Liver (tissue), 3 donors: ENCODE measurements around the gene RPL35A.
"Not testable (repeated sequence)": the region's sequence is repeated elsewhere in the genome, so short reads cannot be mapped to it uniquely, and the experiment has no call there.

ENCODE experiments used
- ATF3 ChIP-seq: IDR thresholded peaks from 2 replicates; pipeline ENCODE4 v1.6.1; 2016; ENCODE audit warnings: antibody characterized with exemption
- CTCF ChIP-seq: fragments of 150-350 bp; IDR thresholded peaks from 2 replicates; pipeline ENCODE4 v1.5.1; 2017; ENCODE audit warnings: improper control_type of control experiment, low read depth, low read length; ENCODE audit not compliant: missing input control
- EGR1 ChIP-seq, 2 donors: IDR thresholded peaks; 2 replicates each; pipeline ENCODE4 v1.6.1; 2016 to 2018; ENCODE audit warnings: antibody characterized with exemption in 2 of 2, low read depth in 2 of 2
- GABPA ChIP-seq, 2 donors: IDR thresholded peaks in 1 of 2; conservative IDR thresholded peaks in 1 of 2; 2 replicates each; pipeline ENCODE4 v1.6.1; 2016; ENCODE audit warnings: antibody characterized with exemption in 2 of 2, mild to moderate bottlenecking in 1 of 2, moderate library complexity in 1 of 2
- HNF4A ChIP-seq, 2 donors: conservative IDR thresholded peaks; 2 replicates each; pipeline ENCODE4 v1.6.1; 2016; ENCODE audit warnings: antibody characterized with exemption in 2 of 2, mild to moderate bottlenecking in 2 of 2
- HNF4G ChIP-seq: IDR thresholded peaks from 2 replicates; pipeline ENCODE4 v1.6.1; 2016; ENCODE audit warnings: antibody characterized with exemption
- JUND ChIP-seq, 2 donors: IDR thresholded peaks; 2 replicates each; pipeline ENCODE4 v1.6.1; 2016; ENCODE audit warnings: antibody characterized with exemption in 2 of 2
- MAX ChIP-seq: IDR thresholded peaks from 2 replicates; pipeline ENCODE4 v1.6.1; 2016; ENCODE audit warnings: antibody characterized with exemption
- RAD21 ChIP-seq, 2 donors: IDR thresholded peaks; 2 replicates each; pipeline ENCODE4 v1.6.1; 2016; ENCODE audit warnings: antibody characterized with exemption in 2 of 2, mild to moderate bottlenecking in 2 of 2
- REST ChIP-seq: IDR thresholded peaks from 2 replicates; pipeline ENCODE4 v1.6.1; 2016; ENCODE audit warnings: antibody characterized with exemption, mild to moderate bottlenecking
- RXRA ChIP-seq, 2 donors: IDR thresholded peaks; 2 replicates each; pipeline ENCODE4 v1.6.1; 2017 to 2018; ENCODE audit warnings: antibody characterized with exemption in 2 of 2, mild to moderate bottlenecking in 1 of 2
- TAF1 ChIP-seq: conservative IDR thresholded peaks from 2 replicates; pipeline ENCODE4 v1.6.1; 2016; ENCODE audit warnings: antibody characterized with exemption, mild to moderate bottlenecking
- ZBTB33 ChIP-seq: IDR thresholded peaks from 2 replicates; pipeline ENCODE4 v1.6.1; 2016; ENCODE audit warnings: antibody characterized with exemption
- donor health status: healthy.
- donor health status: healthy.

- not testable (repeated sequence) for TF ChIP-seq HNF4A (conservative IDR thresholded peaks at IDR 0.05); CTCF; TAF1; REST; GABPA (IDR thresholded peaks at IDR 0.05 in 1 of 2, conservative IDR thresholded peaks at IDR 0.05 in 1 of 2); EGR1 (IDR thresholded peaks at IDR 0.05; ENCODE audit: low read depth in 2 of 2); HNF4G; RAD21 (IDR thresholded peaks at IDR 0.05); MAX; ZBTB33; JUND (IDR thresholded peaks at IDR 0.05); ATF3; RXRA (IDR thresholded peaks at IDR 0.05)
These were observed 8.9 kb downstream of the RPL35A start for GRCh38 chr3:197958848-197959247.
